K562 (cell line): ENCODE data around the gene COPE. TPM values are rescaled to one million over a fixed set of nuclear protein-coding genes. Genes with fewer than 3 reads are reported as not detected.

ENCODE experiments used
- ATAC-seq: fragments of 200-7000 bp; cut with Tn5 transposase; 3 replicates; pipeline ENCODE4 v1.9.1; 2020; ENCODE audit warnings: moderate library complexity
- BruUV-seq: library from RNA; stranded (reverse); fragments of 400-500 nt; replicated peaks from 2 replicates; lab custom pipeline; 2021; lab: Mats Ljungman, UMichigan
- CTCF ChIA-PET: fragments of 300-600 bp; formaldehyde crosslinking; extraction: SDS; loops from one replicate; lab custom pipeline; 2021; ENCODE audit warnings: low intra/inter-chr PET ratio; lab: Yijun Ruan, JAX
- POLR2A ChIA-PET: fragments of 300-600, 350-650 bp; sonication (Branson Sonifier 250); formaldehyde crosslinking; extraction: SDS; loops from one replicate; lab custom pipeline; 2021; ENCODE audit warnings: antibody characterized with exemption, inconsistent platforms; lab: Yijun Ruan, JAX
- DNase-seq, 4 experiments: peaks; one replicate each; pipeline versions ENCODE4 v3.0.0 to v3.0.0-alpha.2; 2011 to 2018; ENCODE audit warnings: low spot score in 3 of 4, mixed read lengths in 3 of 4; ENCODE audit errors: extremely low read depth in 1 of 4
- FAIRE-seq: peaks from 2 replicates; lab custom pipeline; 2011; peaks lifted over from hg19 to GRCh38; lab: Jason Lieb, UNC
- H2AFZ ChIP-seq: 2 replicates; pipeline ENCODE4 v1.6.0; 2011; ENCODE audit warnings: low read depth, low read length, control low read depth, inconsistent platforms
- H3K27ac ChIP-seq: fragments of 200-600 bp; 3 replicates; pipeline ENCODE4 v1.8.0; 2011; ENCODE audit warnings: low read depth, mild to moderate bottlenecking, control low read depth, inconsistent platforms, low read length, moderate library complexity, mixed read lengths; ENCODE audit errors: extremely low read depth
- H3K27me3 ChIP-seq, 2 experiments: fragments of 300-600 bp in 1 of 2; 2 replicates in 1 of 2; 3 replicates in 1 of 2; pipeline versions ENCODE4 v1.6.0 to v1.8.0; 2011; ENCODE audit warnings: inconsistent platforms in 2 of 2, low read length in 2 of 2, mild to moderate bottlenecking in 1 of 2, mixed read lengths in 1 of 2, moderate library complexity in 1 of 2; ENCODE audit not compliant: control insufficient read depth in 2 of 2, insufficient read depth in 2 of 2
- H3K36me3 ChIP-seq: fragments of 300-600 bp; 3 replicates; pipeline ENCODE4 v1.8.0; 2011; ENCODE audit warnings: mild to moderate bottlenecking, low read length, inconsistent platforms; ENCODE audit not compliant: control insufficient read depth, insufficient read depth
- H3K4me1 ChIP-seq, 2 experiments: fragments of 200-600 bp in 1 of 2; replicated peaks in 1 of 2; 2 replicates in 1 of 2; 3 replicates in 1 of 2; pipeline versions ENCODE4 v1.5.1 to v1.8.0; 2011; ENCODE audit warnings: inconsistent platforms in 2 of 2, low read length in 2 of 2, mild to moderate bottlenecking in 1 of 2, mixed read lengths in 1 of 2, moderate library complexity in 1 of 2; ENCODE audit not compliant: control insufficient read depth in 2 of 2, insufficient read depth in 2 of 2
- H3K4me2 ChIP-seq: 2 replicates; pipeline ENCODE4 v1.6.1; 2011; ENCODE audit warnings: low read length, control low read depth, inconsistent platforms, mixed read lengths; ENCODE audit not compliant: insufficient read depth
- H3K4me3 ChIP-seq: fragments of 200-600 bp; sonication (generic), shearing (Covaris generic); 2 replicates; pipeline ENCODE4 v1.5.1; 2016; ENCODE audit warnings: control low read depth, inconsistent platforms
- H3K79me2 ChIP-seq: fragments of 200-600 bp; 3 replicates; pipeline ENCODE4 v1.8.0; 2011; ENCODE audit warnings: low read length, inconsistent platforms; ENCODE audit not compliant: control insufficient read depth, insufficient read depth
- H3K9ac ChIP-seq, 2 experiments: 2 replicates each; pipeline versions ENCODE4 v1.6.0 to v1.6.1; 2011; ENCODE audit warnings: low read depth in 2 of 2, low read length in 2 of 2, control low read depth in 1 of 2, inconsistent platforms in 1 of 2, mild to moderate bottlenecking in 1 of 2, mixed read lengths in 1 of 2; ENCODE audit not compliant: insufficient read depth in 1 of 2
- H3K9me1 ChIP-seq: one replicate; pipeline ENCODE4 v1.6.0; 2011; ENCODE audit warnings: inconsistent platforms, mild to moderate bottlenecking, low read length, moderate library complexity; ENCODE audit not compliant: control insufficient read depth, insufficient read depth
- H3K9me3 ChIP-seq: replicated peaks from 2 replicates; pipeline ENCODE4 v1.5.1; 2011; ENCODE audit warnings: low read depth, low read length, inconsistent platforms; ENCODE audit not compliant: control insufficient read depth, insufficient read depth
- H4K20me1 ChIP-seq: replicated peaks from 2 replicates; pipeline ENCODE4 v1.6.1; 2011; ENCODE audit warnings: low read length, inconsistent platforms, mixed read lengths; ENCODE audit not compliant: control insufficient read depth, insufficient read depth
- ARID3B ChIP-seq: fragments of 250-450 bp; sonication (Bioruptor Pico); IDR thresholded peaks from 2 replicates; pipeline ENCODE4 v1.4.0; 2020; ENCODE audit warnings: borderline replicate concordance
- CBX3 ChIP-seq, 2 experiments: IDR thresholded peaks; 1 replicate in 1 of 2; 2 replicates in 1 of 2; pipeline ENCODE4 v1.6.1; 2012; ENCODE audit warnings: inconsistent platforms in 2 of 2, low read length in 2 of 2, borderline replicate concordance in 1 of 2, control low read depth in 1 of 2
- TRIM28 ChIP-seq: fragments of 450-650 bp; IDR thresholded peaks from 2 replicates; pipeline ENCODE4 v1.6.1; 2017
- ZFP1 ChIP-seq: fragments of 450-650 bp; formaldehyde crosslinking; IDR thresholded peaks from 2 replicates; pipeline ENCODE4 v1.4.0; 2020; ENCODE audit warnings: mild to moderate bottlenecking, mixed read lengths
- ZNF76 ChIP-seq: fragments of 250-450 bp; sonication (Bioruptor Pico); IDR thresholded peaks from 2 replicates; pipeline ENCODE4 v1.4.0; 2020; ENCODE audit warnings: mild to moderate bottlenecking, moderate library complexity, borderline replicate concordance
- WGBS: fragments of 100-300 bp; shearing (Covaris generic); methylation state at CpG from one replicate; pipeline ENCODE4 v1.1.6; 2016; ENCODE audit warnings: low coverage, mixed read lengths; ENCODE audit not compliant: insufficient coverage; ENCODE audit errors: missing lambda C conversion rate; 5-methylcytosine and 5-hydroxymethylcytosine counted together
- in situ Hi-C: fragments of 300-500 bp; cut with MboI; formaldehyde crosslinking; loops from 4 replicates; pipeline ENCODE4 v1.15.0; 2018; ENCODE audit warnings: inconsistent platforms, mixed read lengths
- intact Hi-C: fragments of 100-400 bp; cut with micrococcal nuclease; formaldehyde crosslinking; loops from 2 replicates; pipeline ENCODE4 v1.14.2; 2022
- polyA plus RNA-seq, 8 experiments: library from polyadenylated mRNA; depleted of rRNA in 4 of 8; stranded (reverse) in 5 of 8; unstranded in 3 of 8; fragments of >200 nt; fragmentation: Nextera tagmentation in 2 of 8; fragmentation: Illumina TruSeq in 1 of 8; extraction: Ambion mirVana in 2 of 8; extraction: Trizol in 1 of 8; gene quantifications; 2 replicates each; pipeline versions ENCODE4 v1.2.1 to v1.2.3, GENCODE V29; 2011 to 2014; ENCODE audit warnings: inconsistent platforms in 1 of 8, missing spikeins in 1 of 8
- total RNA-seq, 7 experiments: library from RNA; depleted of rRNA in 6 of 7; stranded (reverse); fragments of >200 nt in 6 of 7; fragmentation: Illumina TruSeq in 2 of 7; extraction: Trizol in 2 of 7; gene quantifications; 2 replicates each; pipeline versions ENCODE4 v1.2.1 to v1.2.3, GENCODE V29; 2011 to 2021; ENCODE audit warnings: low replicate concordance in 1 of 7

Gene COPE
- total and polyA plus RNA-seq, 9 of the 15 experiments (the other 6 are each of a cell fraction or from before 2014, with no cell fraction given): 5.8 to 273 (median 147) TPM

DNA sequence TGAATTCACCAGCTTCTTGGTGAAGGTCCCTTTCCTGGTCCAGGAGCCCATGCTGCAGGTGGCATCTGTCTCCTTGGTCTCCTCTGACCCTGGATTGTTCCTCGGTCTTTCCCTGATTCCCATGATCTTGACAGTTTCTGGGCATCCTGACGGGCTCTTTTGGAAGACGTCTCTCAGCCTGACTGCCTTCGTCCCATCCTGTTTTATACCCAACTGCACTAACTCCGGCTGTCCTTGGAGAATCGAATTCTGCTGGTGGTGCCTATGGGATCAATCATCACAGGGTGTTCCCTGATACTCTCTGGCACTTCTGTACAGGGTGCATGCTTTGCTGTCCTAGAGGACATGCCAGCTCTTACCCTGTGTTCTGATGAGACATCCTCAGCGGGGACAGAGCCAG, 42.3 kb downstream of the COPE start:
- BruUV-seq: no TSS peak
- Histone ChIP-seq H3K9me3 (peaks cover 8% of the 10 kb centered on the region), H3K27ac (no peak overlapping the region), H2AFZ (no peak overlapping the region), H3K4me3 (no peak overlapping the region), H4K20me1 (0 out of 2 replicates have a peak, but pooled peaks cover 1% of the 10 kb centered on the region), H3K9me1 (no peaks in the 10 kb centered on the region), H3K4me2 (no peak overlapping the region), H3K9ac (no peak overlapping the region), H3K79me2 (no peaks in the 10 kb centered on the region), H3K36me3 (no peaks in the 10 kb centered on the region), H3K27me3 (no peaks in the 10 kb centered on the region), H3K4me1 (peaks cover 8 to 30% of the 10 kb centered on the region in 2 experiments)
- FAIRE-seq (no peak), ATAC-seq (no peak), DNase-seq (no peak)
- CTCF ChIA-PET: no interaction called here
- 79% methylated on average over 7 of the region's 7 CpGs for WGBS
- intact Hi-C loops (no loop called here), in situ Hi-C loops (no loop called here)
- TF ChIP-seq TRIM28 (0 out of 2 replicates have a peak, but pooled peaks have one; percentile 66), ARID3B (CRISPR knock-in tag) (no peak), ZFP1 (CRISPR knock-in tag) (peak; percentile 86), CBX3 (IDR thresholded peaks at IDR 0.05; ENCODE audit: borderline replicate concordance in 1 of 2, low read length in 2 of 2) (peak in 1 of 2 experiments; percentile 67; a peak in 2 of 3 replicates), ZNF76 (no peak)
- POLR2A ChIA-PET: interaction anchor here (0.9 kb wide), 1 partner anchor 8 kb away, joined by 3 read pairs; no protein-coding TSS in a partner anchor
